ENCODE data around the gene HEATR5A.

- TF ChIP-seq, protein P1, sequence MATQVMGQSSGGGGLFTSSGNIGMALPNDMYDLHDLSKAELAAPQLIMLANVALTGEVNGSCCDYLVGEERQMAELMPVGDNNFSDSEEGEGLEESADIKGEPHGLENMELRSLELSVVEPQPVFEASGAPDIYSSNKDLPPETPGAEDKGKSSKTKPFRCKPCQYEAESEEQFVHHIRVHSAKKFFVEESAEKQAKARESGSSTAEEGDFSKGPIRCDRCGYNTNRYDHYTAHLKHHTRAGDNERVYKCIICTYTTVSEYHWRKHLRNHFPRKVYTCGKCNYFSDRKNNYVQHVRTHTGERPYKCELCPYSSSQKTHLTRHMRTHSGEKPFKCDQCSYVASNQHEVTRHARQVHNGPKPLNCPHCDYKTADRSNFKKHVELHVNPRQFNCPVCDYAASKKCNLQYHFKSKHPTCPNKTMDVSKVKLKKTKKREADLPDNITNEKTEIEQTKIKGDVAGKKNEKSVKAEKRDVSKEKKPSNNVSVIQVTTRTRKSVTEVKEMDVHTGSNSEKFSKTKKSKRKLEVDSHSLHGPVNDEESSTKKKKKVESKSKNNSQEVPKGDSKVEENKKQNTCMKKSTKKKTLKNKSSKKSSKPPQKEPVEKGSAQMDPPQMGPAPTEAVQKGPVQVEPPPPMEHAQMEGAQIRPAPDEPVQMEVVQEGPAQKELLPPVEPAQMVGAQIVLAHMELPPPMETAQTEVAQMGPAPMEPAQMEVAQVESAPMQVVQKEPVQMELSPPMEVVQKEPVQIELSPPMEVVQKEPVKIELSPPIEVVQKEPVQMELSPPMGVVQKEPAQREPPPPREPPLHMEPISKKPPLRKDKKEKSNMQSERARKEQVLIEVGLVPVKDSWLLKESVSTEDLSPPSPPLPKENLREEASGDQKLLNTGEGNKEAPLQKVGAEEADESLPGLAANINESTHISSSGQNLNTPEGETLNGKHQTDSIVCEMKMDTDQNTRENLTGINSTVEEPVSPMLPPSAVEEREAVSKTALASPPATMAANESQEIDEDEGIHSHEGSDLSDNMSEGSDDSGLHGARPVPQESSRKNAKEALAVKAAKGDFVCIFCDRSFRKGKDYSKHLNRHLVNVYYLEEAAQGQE (IDR thresholded peaks at IDR 0.05; ENCODE audit: insufficient read depth in 1 of 2, low read depth in 2 of 2, low read length in 2 of 2) = no peak
- no peak for TF ChIP-seq SIN3A (IDR thresholded peaks at IDR 0.05; ENCODE audit: borderline replicate concordance, insufficient read depth, low read length)
- no peak for TF ChIP-seq POLR2AphosphoS5 (IDR thresholded peaks at IDR 0.05; ENCODE audit: low read depth, low read length)
- TF ChIP-seq TAF1 (IDR thresholded peaks at IDR 0.05; ENCODE audit: borderline replicate concordance, insufficient read depth, low read length) = no peak
- TF ChIP-seq FOXP2 (optimal IDR thresholded peaks at IDR 0.05; ENCODE audit: borderline replicate concordance, extremely low read depth, extremely low read length, insufficient read depth) = no peak
These were observed 48.7 kb downstream of the HEATR5A start for GRCh38 chr14:31371646-31372045.
